Loucy (cell line): ENCODE data around the gene FZD4.
"Not testable (repeated sequence)": the region's sequence is repeated elsewhere in the genome, so short reads cannot be mapped to it uniquely, and the experiment has no call there.

Experiments
- H2AFZ ChIP-seq: fragments of 200-600 bp; sonication (generic); 2 replicates; pipeline ENCODE4 v1.6.0; 2016; ENCODE audit warnings: antibody characterized with exemption, mild to moderate bottlenecking, low read length, moderate library complexity
- H3F3A ChIP-seq: fragments of 200-600 bp; 2 replicates; pipeline ENCODE4 v1.6.0; 2016; ENCODE audit warnings: antibody characterized with exemption, low read depth, mild to moderate bottlenecking
- H3K27me3 ChIP-seq: fragments of 200-600 bp; sonication (generic); 2 replicates; pipeline ENCODE4 v1.6.1; 2014; ENCODE audit warnings: low read length, mild to moderate bottlenecking; ENCODE audit not compliant: insufficient read depth, poor library complexity, severe bottlenecking
- H3K36me3 ChIP-seq: fragments of 200-600 bp; sonication (generic); 2 replicates; pipeline ENCODE4 v1.6.1; 2016; ENCODE audit warnings: low read length; ENCODE audit not compliant: insufficient read depth
- H3K4me1 ChIP-seq: fragments of 200-600 bp; sonication (generic); 2 replicates; pipeline ENCODE4 v1.5.1; 2014; ENCODE audit warnings: low read length, mild to moderate bottlenecking; ENCODE audit not compliant: insufficient read depth, poor library complexity, severe bottlenecking
- H3K4me2 ChIP-seq: fragments of 200-600 bp; sonication (generic); 2 replicates; pipeline ENCODE4 v1.6.0; 2014; ENCODE audit warnings: antibody characterized with exemption, low read length, low read depth, mild to moderate bottlenecking; ENCODE audit not compliant: poor library complexity, severe bottlenecking
- H3K4me3 ChIP-seq: fragments of 200-600 bp; sonication (generic); 2 replicates; pipeline ENCODE4 v1.5.1; 2014; ENCODE audit warnings: low read length, mild to moderate bottlenecking, mixed read lengths; ENCODE audit not compliant: poor library complexity, severe bottlenecking
- H3K79me2 ChIP-seq: fragments of 200-600 bp; sonication (generic); 2 replicates; pipeline ENCODE4 v1.6.1; 2014; ENCODE audit warnings: low read length; ENCODE audit not compliant: insufficient read depth
- H3K9ac ChIP-seq: fragments of 200-600 bp; sonication (generic); 2 replicates; pipeline ENCODE4 v1.6.0; 2014; ENCODE audit warnings: mild to moderate bottlenecking, low read depth, low read length, moderate library complexity; ENCODE audit not compliant: poor library complexity, severe bottlenecking
- H3K9me2 ChIP-seq: fragments of 200-600 bp; sonication (generic); replicated peaks from 2 replicates; pipeline ENCODE4 v1.6.1; 2016; ENCODE audit warnings: low read depth, low read length, mixed read lengths
- H3K9me3 ChIP-seq: fragments of 200-600 bp; sonication (generic); 2 replicates; pipeline ENCODE4 v1.6.1; 2014; ENCODE audit warnings: mild to moderate bottlenecking, antibody characterized with exemption, low read length, low read depth; ENCODE audit not compliant: insufficient read depth
- H4K20me1 ChIP-seq: fragments of 200-600 bp; sonication (generic); 2 replicates; pipeline ENCODE4 v1.6.0; 2014; ENCODE audit warnings: antibody characterized with exemption, low read length, mild to moderate bottlenecking; ENCODE audit not compliant: insufficient read depth, poor library complexity, severe bottlenecking
- EZH2phosphoT487 ChIP-seq: fragments of 200-600 bp; IDR thresholded peaks from 2 replicates; pipeline ENCODE4 v1.6.1; 2018; ENCODE audit warnings: antibody characterized with exemption, mild to moderate bottlenecking, moderate library complexity, borderline replicate concordance
- TF ChIP-seq, protein P1 (sequence below): fragments of 200-600 bp; sonication (generic); conservative IDR thresholded peaks from 2 replicates; pipeline ENCODE4 v1.5.1; 2014; ENCODE audit warnings: mild to moderate bottlenecking, antibody characterized with exemption, low read length

Gene FZD4

DNA sequence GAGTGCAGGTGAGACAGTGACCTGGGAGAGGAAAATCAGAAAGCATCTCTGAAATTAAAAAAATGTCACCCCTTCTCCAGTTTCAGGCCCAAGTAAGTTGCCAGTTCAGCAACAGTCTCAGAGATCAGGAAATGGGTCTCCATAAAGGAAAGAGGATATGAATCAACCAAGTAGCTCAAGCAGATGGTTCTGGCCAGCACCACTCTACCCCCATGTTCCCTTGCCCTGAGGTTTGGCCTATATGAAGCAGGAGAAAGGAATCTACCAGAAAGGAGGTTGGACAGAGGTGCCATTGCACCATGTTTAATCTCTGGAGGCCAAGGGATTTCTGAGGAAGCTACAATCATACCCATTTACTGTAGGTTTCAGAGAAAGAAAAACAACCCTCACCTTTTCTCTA lies 7.7 kb downstream of the FZD4 start:
- H2AFZ ChIP-seq = no peak overlapping the region
- H3K36me3 ChIP-seq = no peaks in the 10 kb centered on the region
- no peak for TF ChIP-seq EZH2phosphoT487
- TF ChIP-seq, protein P1, sequence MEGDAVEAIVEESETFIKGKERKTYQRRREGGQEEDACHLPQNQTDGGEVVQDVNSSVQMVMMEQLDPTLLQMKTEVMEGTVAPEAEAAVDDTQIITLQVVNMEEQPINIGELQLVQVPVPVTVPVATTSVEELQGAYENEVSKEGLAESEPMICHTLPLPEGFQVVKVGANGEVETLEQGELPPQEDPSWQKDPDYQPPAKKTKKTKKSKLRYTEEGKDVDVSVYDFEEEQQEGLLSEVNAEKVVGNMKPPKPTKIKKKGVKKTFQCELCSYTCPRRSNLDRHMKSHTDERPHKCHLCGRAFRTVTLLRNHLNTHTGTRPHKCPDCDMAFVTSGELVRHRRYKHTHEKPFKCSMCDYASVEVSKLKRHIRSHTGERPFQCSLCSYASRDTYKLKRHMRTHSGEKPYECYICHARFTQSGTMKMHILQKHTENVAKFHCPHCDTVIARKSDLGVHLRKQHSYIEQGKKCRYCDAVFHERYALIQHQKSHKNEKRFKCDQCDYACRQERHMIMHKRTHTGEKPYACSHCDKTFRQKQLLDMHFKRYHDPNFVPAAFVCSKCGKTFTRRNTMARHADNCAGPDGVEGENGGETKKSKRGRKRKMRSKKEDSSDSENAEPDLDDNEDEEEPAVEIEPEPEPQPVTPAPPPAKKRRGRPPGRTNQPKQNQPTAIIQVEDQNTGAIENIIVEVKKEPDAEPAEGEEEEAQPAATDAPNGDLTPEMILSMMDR = no peak
- H3K79me2 ChIP-seq = no peaks in the 10 kb centered on the region
- no peaks in the 10 kb centered on the region for H3K9me2 ChIP-seq
- no peaks in the 10 kb centered on the region for H3F3A ChIP-seq
- no peaks in the 10 kb centered on the region for H4K20me1 ChIP-seq
- no peaks in the 10 kb centered on the region for H3K9me3 ChIP-seq
- no peaks in the 10 kb centered on the region for H3K4me1 ChIP-seq
- no peak overlapping the region for H3K4me3 ChIP-seq
- no peaks in the 10 kb centered on the region for H3K27me3 ChIP-seq
- no peak overlapping the region for H3K4me2 ChIP-seq
- no peak overlapping the region for H3K9ac ChIP-seq

DNA sequence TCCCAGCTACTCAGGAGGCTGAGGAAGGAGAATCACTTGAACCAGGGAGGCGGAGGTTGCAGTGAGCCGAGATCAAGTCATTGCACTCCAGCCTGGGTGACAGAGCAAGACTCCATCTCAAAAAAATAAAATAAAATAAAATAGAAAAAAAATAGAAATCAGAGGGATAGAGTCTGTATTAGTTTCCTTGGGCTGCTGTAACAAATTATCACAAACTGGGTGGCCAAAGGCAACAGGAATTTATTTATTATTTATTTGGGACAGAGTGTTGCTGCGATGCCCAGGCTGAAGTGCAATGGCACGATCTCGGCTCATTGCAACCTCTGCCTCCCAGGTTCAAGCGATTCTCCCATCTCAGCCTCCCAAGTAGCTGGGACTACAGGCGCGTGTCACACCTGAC lies 11.7 kb downstream of the FZD4 start:
- H3K9me3 ChIP-seq, H3F3A ChIP-seq, H3K79me2 ChIP-seq, H3K4me2 ChIP-seq, H3K36me3 ChIP-seq, H3K27me3 ChIP-seq, H3K9ac ChIP-seq, H2AFZ ChIP-seq, H4K20me1 ChIP-seq, H3K4me1 ChIP-seq, H3K9me2 ChIP-seq, H3K4me3 ChIP-seq: not testable (repeated sequence)

DNA sequence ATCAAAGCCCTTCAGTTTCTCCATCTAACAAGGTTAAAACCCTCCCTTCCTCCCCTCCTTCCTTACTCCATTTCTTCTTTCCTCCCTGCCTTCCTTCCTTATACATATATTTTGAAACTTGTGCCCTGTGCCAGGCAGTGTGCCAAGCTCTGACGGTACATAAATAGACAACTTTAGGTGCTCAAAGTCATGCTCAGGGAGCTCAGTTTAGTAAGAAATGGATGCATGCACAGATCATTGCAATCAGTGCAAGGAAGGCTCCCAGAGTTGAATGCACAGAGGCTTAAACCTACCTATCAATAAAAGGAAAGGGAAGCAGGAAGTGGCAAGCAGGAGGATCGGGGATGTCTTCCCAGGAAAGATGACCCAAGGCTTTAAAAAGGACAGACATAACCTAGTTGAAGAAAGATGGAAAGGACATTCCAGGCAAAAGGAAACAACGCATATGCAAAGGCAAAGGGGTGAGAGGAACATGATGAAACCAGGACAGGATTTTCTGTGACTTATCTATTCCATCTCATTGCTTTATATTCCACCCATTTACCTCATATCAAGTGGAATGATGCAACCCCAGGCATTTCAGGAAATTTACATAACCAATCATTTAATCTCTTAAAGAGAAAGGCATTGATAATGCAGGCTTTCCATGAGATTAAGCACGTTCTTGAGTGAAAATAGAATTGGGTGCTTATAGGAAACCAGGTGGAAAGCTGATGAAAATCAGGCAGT lies 13.2 kb downstream of the FZD4 start:
- Histone ChIP-seq H3K36me3 (no peaks in the 10 kb centered on the region), H4K20me1 (no peaks in the 10 kb centered on the region), H3K4me3 (no peak overlapping the region), H3K79me2 (no peaks in the 10 kb centered on the region), H3K4me2 (no peak overlapping the region), H2AFZ (no peak overlapping the region), H3F3A (no peaks in the 10 kb centered on the region), H3K9me3 (no peaks in the 10 kb centered on the region), H3K9ac (no peak overlapping the region), H3K4me1 (peaks cover 4% of the 10 kb centered on the region), H3K9me2 (no peaks in the 10 kb centered on the region), H3K27me3 (no peaks in the 10 kb centered on the region)
- TF ChIP-seq EZH2phosphoT487 = no peak
- TF ChIP-seq, protein P1 = no peak
